K562 (cell line): Measurements from ENCODE around the gene SLC43A2. TPM values are rescaled to one million over a fixed set of nuclear protein-coding genes. Genes with fewer than 3 reads are reported as not detected.

Experiments used
- BRD9 ChIP-seq: fragments of 450-650 bp; IDR thresholded peaks from 2 replicates; pipeline ENCODE4 v1.6.1; 2018; ENCODE audit warnings: low read depth; ENCODE audit not compliant: partially characterized antibody
- FOXJ2 ChIP-seq: fragments of 200-800 bp; sonication (Bioruptor generic); IDR thresholded peaks from 2 replicates; pipeline ENCODE4 v1.6.1; 2016; ENCODE audit warnings: missing genetic modification characterization, missing compliant biosample characterization
- GABPB1 ChIP-seq: sonication (generic); formaldehyde crosslinking; IDR thresholded peaks from 2 replicates; pipeline ENCODE4 v1.8.0; 2022; ENCODE audit warnings: mild to moderate bottlenecking, missing genetic modification reagents
- NEUROD1 ChIP-seq: fragments of 150-350 bp; IDR thresholded peaks from 2 replicates; pipeline ENCODE4 v1.6.1; 2014; ENCODE audit warnings: borderline replicate concordance, low read length, low read depth; ENCODE audit not compliant: partially characterized antibody
- SAP30 ChIP-seq: fragments of 200-600 bp; sonication (generic); IDR thresholded peaks from 2 replicates; pipeline ENCODE4 v1.6.1; 2012; ENCODE audit warnings: borderline replicate concordance, low read depth, mild to moderate bottlenecking, moderate library complexity, low read length, control low read depth, inconsistent platforms; ENCODE audit not compliant: insufficient read depth, poor library complexity, severe bottlenecking
- SNRNP70 ChIP-seq: fragments of 200-400 bp; formaldehyde crosslinking; optimal IDR thresholded peaks from 2 replicates; pipeline ENCODE3; 2017; ENCODE audit warnings: low read depth, low read length
- SOX6 ChIP-seq: fragments of 450-650 bp; IDR thresholded peaks from 2 replicates; pipeline ENCODE4 v1.6.1; 2014; ENCODE audit warnings: mild to moderate bottlenecking
- SPI1 ChIP-seq: IDR thresholded peaks from 2 replicates; pipeline ENCODE4 v1.6.1; 2011; ENCODE audit warnings: low read depth, low read length, control low read depth, borderline replicate concordance
- TBP ChIP-seq: optimal IDR thresholded peaks from 2 replicates; pipeline ENCODE3; 2011; ENCODE audit warnings: low read depth, low read length, improper control_type of control experiment
- U2AF2 ChIP-seq: fragments of 200-400 bp; formaldehyde crosslinking; optimal IDR thresholded peaks from 2 replicates; pipeline ENCODE3; 2017; ENCODE audit warnings: low read depth, mild to moderate bottlenecking, low read length
- YBX1 ChIP-seq: fragments of 450-650 bp; IDR thresholded peaks from 2 replicates; pipeline ENCODE4 v1.7.1; 2016; ENCODE audit warnings: mild to moderate bottlenecking
- polyA plus RNA-seq, 8 experiments: library from polyadenylated mRNA; depleted of rRNA in 4 of 8; stranded (reverse) in 5 of 8; unstranded in 3 of 8; fragments of >200 nt; fragmentation: Nextera tagmentation in 2 of 8; fragmentation: Illumina TruSeq in 1 of 8; extraction: Ambion mirVana in 2 of 8; extraction: Trizol in 1 of 8; gene quantifications; 2 replicates each; pipeline versions ENCODE4 v1.2.1 to v1.2.3, GENCODE V29; 2011 to 2014; ENCODE audit warnings: inconsistent platforms in 1 of 8, missing spikeins in 1 of 8
- total RNA-seq, 7 experiments: library from RNA; depleted of rRNA in 6 of 7; stranded (reverse); fragments of >200 nt in 6 of 7; fragmentation: Illumina TruSeq in 2 of 7; extraction: Trizol in 2 of 7; gene quantifications; 2 replicates each; pipeline versions ENCODE4 v1.2.1 to v1.2.3, GENCODE V29; 2011 to 2021; ENCODE audit warnings: low replicate concordance in 1 of 7
- TF ChIP-seq, protein P1 (sequence below): sonication (generic); formaldehyde crosslinking; IDR thresholded peaks from 2 replicates; pipeline ENCODE4 v1.8.1; 2023; ENCODE audit warnings: missing genetic modification reagents, mild to moderate bottlenecking, borderline replicate concordance
- TF ChIP-seq, protein P2 (sequence below): sonication (generic); formaldehyde crosslinking; IDR thresholded peaks from 2 replicates; pipeline ENCODE4 v1.8.1; 2022; ENCODE audit warnings: missing genetic modification reagents
- TF ChIP-seq, protein P3 (sequence below): sonication (generic); formaldehyde crosslinking; IDR thresholded peaks from 2 replicates; pipeline ENCODE4 v1.8.1; 2023; ENCODE audit warnings: mild to moderate bottlenecking, missing genetic modification reagents
- TF ChIP-seq, protein P4 (sequence below): fragments of 450-650 bp; IDR thresholded peaks from 2 replicates; pipeline ENCODE4 v1.6.1; 2016; ENCODE audit warnings: antibody characterized with exemption

The SLC43A2 gene
- total and polyA plus RNA-seq, 9 of the 15 experiments (the other 6 are each of a cell fraction or from before 2014, with no cell fraction given), result 0.03 to 10.2 (median 3.6) TPM

- TF ChIP-seq SOX6, result no peak
- TF ChIP-seq, protein P1, sequence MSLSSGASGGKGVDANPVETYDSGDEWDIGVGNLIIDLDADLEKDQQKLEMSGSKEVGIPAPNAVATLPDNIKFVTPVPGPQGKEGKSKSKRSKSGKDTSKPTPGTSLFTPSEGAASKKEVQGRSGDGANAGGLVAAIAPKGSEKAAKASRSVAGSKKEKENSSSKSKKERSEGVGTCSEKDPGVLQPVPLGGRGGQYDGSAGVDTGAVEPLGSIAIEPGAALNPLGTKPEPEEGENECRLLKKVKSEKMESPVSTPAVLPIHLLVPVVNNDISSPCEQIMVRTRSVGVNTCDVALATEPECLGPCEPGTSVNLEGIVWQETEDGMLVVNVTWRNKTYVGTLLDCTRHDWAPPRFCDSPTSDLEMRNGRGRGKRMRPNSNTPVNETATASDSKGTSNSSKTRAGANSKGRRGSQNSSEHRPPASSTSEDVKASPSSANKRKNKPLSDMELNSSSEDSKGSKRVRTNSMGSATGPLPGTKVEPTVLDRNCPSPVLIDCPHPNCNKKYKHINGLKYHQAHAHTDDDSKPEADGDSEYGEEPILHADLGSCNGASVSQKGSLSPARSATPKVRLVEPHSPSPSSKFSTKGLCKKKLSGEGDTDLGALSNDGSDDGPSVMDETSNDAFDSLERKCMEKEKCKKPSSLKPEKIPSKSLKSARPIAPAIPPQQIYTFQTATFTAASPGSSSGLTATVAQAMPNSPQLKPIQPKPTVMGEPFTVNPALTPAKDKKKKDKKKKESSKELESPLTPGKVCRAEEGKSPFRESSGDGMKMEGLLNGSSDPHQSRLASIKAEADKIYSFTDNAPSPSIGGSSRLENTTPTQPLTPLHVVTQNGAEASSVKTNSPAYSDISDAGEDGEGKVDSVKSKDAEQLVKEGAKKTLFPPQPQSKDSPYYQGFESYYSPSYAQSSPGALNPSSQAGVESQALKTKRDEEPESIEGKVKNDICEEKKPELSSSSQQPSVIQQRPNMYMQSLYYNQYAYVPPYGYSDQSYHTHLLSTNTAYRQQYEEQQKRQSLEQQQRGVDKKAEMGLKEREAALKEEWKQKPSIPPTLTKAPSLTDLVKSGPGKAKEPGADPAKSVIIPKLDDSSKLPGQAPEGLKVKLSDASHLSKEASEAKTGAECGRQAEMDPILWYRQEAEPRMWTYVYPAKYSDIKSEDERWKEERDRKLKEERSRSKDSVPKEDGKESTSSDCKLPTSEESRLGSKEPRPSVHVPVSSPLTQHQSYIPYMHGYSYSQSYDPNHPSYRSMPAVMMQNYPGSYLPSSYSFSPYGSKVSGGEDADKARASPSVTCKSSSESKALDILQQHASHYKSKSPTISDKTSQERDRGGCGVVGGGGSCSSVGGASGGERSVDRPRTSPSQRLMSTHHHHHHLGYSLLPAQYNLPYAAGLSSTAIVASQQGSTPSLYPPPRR (CRISPR knock-in tag), result 0 out of 2 replicates have a peak, but pooled peaks have one; percentile 17
- TF ChIP-seq, protein P2, sequence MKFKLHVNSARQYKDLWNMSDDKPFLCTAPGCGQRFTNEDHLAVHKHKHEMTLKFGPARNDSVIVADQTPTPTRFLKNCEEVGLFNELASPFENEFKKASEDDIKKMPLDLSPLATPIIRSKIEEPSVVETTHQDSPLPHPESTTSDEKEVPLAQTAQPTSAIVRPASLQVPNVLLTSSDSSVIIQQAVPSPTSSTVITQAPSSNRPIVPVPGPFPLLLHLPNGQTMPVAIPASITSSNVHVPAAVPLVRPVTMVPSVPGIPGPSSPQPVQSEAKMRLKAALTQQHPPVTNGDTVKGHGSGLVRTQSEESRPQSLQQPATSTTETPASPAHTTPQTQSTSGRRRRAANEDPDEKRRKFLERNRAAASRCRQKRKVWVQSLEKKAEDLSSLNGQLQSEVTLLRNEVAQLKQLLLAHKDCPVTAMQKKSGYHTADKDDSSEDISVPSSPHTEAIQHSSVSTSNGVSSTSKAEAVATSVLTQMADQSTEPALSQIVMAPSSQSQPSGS (CRISPR knock-in tag), result no peak
- TF ChIP-seq, protein P3, sequence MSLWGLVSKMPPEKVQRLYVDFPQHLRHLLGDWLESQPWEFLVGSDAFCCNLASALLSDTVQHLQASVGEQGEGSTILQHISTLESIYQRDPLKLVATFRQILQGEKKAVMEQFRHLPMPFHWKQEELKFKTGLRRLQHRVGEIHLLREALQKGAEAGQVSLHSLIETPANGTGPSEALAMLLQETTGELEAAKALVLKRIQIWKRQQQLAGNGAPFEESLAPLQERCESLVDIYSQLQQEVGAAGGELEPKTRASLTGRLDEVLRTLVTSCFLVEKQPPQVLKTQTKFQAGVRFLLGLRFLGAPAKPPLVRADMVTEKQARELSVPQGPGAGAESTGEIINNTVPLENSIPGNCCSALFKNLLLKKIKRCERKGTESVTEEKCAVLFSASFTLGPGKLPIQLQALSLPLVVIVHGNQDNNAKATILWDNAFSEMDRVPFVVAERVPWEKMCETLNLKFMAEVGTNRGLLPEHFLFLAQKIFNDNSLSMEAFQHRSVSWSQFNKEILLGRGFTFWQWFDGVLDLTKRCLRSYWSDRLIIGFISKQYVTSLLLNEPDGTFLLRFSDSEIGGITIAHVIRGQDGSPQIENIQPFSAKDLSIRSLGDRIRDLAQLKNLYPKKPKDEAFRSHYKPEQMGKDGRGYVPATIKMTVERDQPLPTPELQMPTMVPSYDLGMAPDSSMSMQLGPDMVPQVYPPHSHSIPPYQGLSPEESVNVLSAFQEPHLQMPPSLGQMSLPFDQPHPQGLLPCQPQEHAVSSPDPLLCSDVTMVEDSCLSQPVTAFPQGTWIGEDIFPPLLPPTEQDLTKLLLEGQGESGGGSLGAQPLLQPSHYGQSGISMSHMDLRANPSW (CRISPR knock-in tag), result 0 out of 2 replicates have a peak, but pooled peaks have one; percentile 42
- no peak; the same call in 1 of the 2 replicates for TF ChIP-seq GABPB1 (CRISPR knock-in tag)
- TF ChIP-seq, protein P4, sequence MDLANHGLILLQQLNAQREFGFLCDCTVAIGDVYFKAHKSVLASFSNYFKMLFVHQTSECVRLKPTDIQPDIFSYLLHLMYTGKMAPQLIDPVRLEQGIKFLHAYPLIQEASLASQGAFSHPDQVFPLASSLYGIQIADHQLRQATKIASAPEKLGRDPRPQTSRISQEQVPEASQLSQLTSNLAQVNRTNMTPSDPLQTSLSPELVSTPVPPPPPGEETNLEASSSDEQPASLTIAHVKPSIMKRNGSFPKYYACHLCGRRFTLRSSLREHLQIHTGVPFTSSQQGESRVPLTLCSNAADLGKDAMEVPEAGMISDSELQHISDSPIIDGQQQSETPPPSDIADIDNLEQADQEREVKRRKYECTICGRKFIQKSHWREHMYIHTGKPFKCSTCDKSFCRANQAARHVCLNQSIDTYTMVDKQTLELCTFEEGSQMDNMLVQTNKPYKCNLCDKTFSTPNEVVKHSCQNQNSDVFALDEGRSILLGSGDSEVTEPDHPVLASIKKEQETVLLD, result no peak
- no peak for TF ChIP-seq NEUROD1
- peak; percentile 22 for TF ChIP-seq SAP30
- no peak for TF ChIP-seq U2AF2
- no peak for TF ChIP-seq SNRNP70
- TF ChIP-seq FOXJ2, result no peak
- peak; percentile 61 for TF ChIP-seq TBP
- TF ChIP-seq YBX1, result no peak
- no peak for TF ChIP-seq BRD9
- TF ChIP-seq SPI1, result no peak
Measured at GRCh38 chr17:1648963-1649843, 20.6 kb upstream of the SLC43A2 start (continued).
